ENCODE measurements around the gene AMMECR1.

The AMMECR1 gene

GRCh38 chrX:110311437-110312230, 6.3 kb downstream of the AMMECR1 start:
- no peak for DNase-seq (ENCODE audit: low read depth in 3 of 3)

- no peak for DNase-seq (ENCODE audit: low read depth in 3 of 3)
These were observed 7.0 kb downstream of the AMMECR1 start for GRCh38 chrX:110310896-110311295.

DNA sequence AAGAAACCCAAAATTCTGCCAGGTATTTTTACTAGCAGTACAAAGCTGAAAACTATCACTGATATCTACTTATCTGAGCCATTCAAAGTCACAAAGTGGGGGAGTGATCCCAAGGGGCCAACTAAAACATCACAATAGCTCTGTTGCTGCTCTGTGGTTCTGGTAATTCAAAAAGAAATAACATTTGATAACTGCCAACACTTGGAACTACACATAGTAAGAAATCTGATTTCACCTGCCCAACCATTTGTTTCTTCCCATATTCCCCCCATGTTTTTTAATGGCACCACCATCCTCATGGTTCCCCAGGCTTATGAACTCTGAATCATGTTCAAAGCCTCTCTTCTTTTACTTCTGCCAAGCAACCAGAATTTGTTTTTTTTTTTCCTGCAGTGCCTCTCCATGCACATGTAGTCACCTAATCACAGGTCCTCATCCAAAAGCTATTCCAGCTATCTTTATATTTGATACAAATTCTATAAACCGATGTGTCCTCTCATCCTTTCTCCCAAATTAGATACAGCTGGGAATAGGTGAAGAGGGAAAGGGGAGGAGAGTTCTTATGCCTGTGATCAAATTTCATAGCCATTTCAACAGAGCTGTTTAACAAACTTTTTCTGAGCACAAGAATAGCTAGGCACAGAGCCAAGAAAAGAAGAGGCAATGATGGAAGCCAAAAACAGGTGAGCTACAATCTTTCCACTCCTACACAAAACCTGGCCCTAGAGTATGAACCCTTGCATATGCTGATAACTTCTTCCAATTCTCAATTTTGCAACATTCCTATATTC, 7.7 kb downstream of the AMMECR1 start:
- DNase-seq (ENCODE audit: low read depth in 3 of 3), result no peak

GRCh38 chrX:110308220-110308619, 9.7 kb downstream of the AMMECR1 start:
- DNase-seq (ENCODE audit: low read depth in 3 of 3), result no peak

- DNase-seq (ENCODE audit: low read depth in 3 of 3), result no peak
These were observed 13.0 kb downstream of the AMMECR1 start for GRCh38 chrX:110304884-110305283.

DNA sequence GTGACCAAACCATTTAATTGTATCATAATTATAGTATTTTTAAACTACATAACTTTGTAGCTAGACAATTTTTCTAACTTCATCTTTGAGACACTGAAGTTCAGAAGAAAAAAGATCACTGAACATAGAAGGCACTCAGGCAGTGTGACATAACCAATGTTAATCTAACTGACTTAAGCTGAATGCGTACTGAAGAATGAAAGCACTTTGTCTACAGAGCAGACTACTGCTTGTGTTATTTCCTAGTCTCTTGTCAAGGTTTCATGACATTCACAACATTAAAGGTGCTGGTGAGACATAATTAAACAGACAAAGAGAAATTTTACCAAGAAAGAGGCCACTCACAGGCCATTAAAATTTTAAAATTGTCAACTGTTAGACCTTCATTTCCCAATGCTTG, 13.5 kb downstream of the AMMECR1 start:
- DNase-seq (ENCODE audit: low read depth in 3 of 3), result no peak

DNA sequence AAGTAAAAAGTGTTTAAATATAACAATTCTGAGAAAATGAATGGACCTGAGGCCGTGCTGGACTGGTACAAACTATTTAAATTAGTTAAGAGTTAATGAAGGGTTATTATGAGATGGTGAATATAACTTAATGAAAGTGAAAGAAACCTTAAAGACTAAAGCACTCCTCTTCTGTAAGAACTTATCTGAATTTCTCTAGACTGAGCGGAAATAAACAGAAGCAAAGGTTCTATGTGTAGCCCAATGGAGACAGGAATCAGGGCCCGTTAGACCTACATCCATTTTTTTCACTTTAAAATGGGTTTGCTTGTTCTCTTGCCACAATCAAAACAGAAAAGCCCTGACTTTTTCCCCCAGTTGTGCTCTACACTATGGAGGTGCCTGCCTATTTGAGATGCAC, 14.9 kb downstream of the AMMECR1 start:
- DNase-seq (ENCODE audit: low read depth in 3 of 3), result no peak

GRCh38 chrX:110301194-110301593, 16.7 kb downstream of the AMMECR1 start:
- DNase-seq (ENCODE audit: low read depth in 3 of 3), result no peak

- DNase-seq (ENCODE audit: low read depth in 3 of 3), result no peak
These were observed 23.8 kb downstream of the AMMECR1 start for GRCh38 chrX:110294087-110294486.

- no peak for DNase-seq (ENCODE audit: low read depth in 3 of 3)
These were observed 24.2 kb downstream of the AMMECR1 start for GRCh38 chrX:110293658-110294057.

GRCh38 chrX:110287605-110288004, 30.3 kb downstream of the AMMECR1 start:
- DNase-seq (ENCODE audit: low read depth in 3 of 3), result no peak

DNA sequence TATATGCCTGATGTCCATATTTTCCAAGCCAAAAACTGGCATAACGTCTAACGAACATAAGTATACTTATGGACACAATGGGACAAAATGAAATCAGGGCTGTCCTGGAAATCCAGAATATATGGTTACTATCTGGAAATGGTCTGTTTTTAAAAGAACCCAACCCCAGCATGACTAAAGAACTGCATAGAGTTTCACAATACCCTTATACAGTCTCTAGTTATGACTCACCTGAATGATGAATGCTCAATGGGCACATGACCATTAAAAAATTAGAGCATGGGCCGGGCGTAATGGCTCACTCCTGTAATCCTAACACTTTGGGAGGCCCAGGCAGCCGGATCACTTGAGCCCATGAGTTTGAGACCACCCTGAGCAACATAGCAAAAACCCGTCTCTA, 31.8 kb downstream of the AMMECR1 start:
- no peak for DNase-seq (ENCODE audit: low read depth in 3 of 3)

- no peak for DNase-seq (ENCODE audit: low read depth in 3 of 3)
These were observed 33.7 kb downstream of the AMMECR1 start for GRCh38 chrX:110284159-110284558.

GRCh38 chrX:110282922-110283321, 35.0 kb downstream of the AMMECR1 start:
- DNase-seq (ENCODE audit: low read depth in 3 of 3), result no peak

DNA sequence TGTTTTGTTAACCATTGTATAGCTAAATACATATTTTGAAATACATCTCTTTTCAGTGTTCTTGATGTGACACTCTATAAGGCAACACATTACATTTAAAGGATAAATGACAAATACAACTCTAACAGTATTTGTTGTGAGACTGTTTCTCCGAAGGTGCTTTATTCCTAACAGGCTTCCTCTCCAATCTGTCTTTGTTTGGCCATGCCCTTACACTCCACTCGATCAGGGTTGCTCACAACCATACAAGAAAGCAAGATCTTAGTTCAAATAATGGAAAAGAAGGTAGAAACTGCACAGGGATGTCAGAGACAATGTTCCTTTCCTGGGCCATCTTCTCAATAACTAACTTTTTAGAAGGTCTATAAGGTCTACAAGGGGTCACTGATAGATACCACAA, 36.5 kb downstream of the AMMECR1 start:
- no peak for DNase-seq (ENCODE audit: low read depth in 3 of 3)

GRCh38 chrX:110280954-110281353, 36.9 kb downstream of the AMMECR1 start:
- no peak for DNase-seq (ENCODE audit: low read depth in 3 of 3)

DNA sequence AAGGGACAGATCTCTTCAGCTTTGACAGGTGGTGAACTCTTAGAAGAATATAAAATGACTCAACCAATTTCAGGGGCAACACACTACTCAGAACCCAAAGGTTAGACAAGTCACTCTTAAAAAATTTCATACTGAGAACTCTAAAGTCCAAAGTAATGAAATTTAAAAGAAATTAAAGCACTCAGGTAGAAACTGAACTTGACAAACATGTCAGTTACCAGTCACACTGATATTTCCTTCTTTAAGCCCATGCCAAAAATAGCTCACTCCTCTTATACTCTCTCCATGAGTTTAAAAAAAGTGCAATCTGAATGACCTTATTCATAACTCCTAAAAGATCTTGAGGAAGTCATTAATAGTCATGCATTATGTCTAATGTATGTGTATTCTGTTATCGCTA, 40.3 kb downstream of the AMMECR1 start:
- no peak for DNase-seq (ENCODE audit: low read depth in 3 of 3)

GRCh38 chrX:110276778-110277177, 41.1 kb downstream of the AMMECR1 start:
- no peak for DNase-seq (ENCODE audit: low read depth in 3 of 3)

DNA sequence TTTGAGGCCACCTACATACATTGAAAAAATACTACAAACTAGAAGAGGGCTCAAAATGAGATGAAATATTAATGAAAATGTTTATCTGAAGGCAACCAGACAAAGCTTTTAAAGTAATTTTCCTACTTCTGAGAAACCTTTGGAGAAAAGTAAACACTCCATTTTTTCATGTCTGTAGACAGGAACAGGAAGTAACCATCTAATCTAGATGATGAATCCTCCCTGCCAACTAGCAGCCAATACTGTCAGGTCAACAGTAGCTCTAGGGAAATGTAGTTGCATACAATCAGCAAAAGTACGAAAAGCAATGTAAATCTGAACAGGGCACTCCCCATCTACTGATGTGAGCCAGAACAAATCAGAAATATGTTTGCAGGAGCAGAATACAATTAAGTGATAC, 49.0 kb downstream of the AMMECR1 start:
- no peak for DNase-seq (ENCODE audit: low read depth in 3 of 3)

- no peak for DNase-seq (ENCODE audit: low read depth in 3 of 3)
These were observed 49.5 kb downstream of the AMMECR1 start for GRCh38 chrX:110268395-110268794.

- no peak for DNase-seq (ENCODE audit: low read depth in 3 of 3)
These were observed 50.0 kb downstream of the AMMECR1 start for GRCh38 chrX:110267874-110268273.

GRCh38 chrX:110265661-110266060, 52.2 kb downstream of the AMMECR1 start:
- no peak for DNase-seq (ENCODE audit: low read depth in 3 of 3)

DNA sequence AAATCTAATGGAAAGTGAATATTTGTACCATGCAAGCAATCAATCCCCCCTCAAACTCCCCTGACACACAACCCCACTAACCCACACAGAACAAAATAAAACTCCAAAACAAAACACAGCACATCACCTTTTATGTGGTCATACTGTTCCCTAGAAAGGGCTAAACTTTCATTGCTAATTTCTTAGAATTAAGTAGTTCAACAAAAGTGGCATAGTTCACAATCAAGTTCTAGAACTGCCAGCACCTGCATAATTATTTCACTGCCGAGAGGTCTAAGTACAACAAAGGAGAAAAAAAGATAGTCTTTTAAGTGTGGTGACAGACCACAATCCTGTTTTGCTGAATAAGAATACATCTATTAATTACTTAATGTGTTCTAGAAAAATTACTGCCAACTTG, 58.8 kb downstream of the AMMECR1 start:
- no peak for DNase-seq (ENCODE audit: low read depth in 3 of 3)
